ENCODE measurements around the gene CDH4. TPM values are rescaled to one million over a fixed set of nuclear protein-coding genes. Genes with fewer than 3 reads are reported as not detected.

The CDH4 gene
- total and polyA plus RNA-seq, 7 donors, result under 0.01 to 0.06 TPM; not detected in 5

DNA sequence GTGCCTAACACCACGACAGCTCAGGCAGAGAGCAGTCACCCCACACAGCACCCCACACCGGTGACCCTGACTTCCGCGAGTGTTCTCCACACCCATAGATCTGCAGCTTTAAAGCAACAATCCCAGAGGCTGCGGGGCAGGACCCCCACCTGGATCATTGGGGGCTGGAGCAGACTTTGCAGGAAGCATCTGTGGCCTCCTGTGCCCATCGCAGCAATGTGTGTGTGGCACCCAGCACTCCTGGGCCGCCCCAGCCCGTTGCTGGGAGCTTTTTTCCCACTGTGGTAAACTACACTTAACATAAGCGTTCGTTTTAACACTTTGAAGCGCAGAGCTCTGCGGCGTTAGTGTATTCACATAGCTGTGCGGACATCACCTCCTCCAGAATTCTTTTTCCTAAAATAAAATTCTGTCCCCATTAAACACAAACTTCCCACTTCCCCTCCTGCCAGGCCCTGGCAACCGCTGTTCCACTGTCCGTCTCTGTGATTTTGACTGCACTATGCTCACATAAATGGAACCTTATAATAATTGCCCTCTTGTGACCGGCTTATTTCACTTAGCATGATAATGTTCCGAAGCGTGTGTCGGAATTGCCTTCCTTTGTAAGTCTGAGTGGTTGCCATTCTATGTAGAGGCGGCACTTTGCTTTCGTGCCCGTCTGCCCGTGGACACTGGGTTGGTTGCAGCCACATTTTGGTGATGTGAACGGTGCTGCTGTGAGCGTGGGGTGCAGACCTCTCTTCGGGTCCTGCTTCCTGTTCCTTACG is 382.5 kb downstream of the CDH4 start:
- TF ChIP-seq, protein P1, sequence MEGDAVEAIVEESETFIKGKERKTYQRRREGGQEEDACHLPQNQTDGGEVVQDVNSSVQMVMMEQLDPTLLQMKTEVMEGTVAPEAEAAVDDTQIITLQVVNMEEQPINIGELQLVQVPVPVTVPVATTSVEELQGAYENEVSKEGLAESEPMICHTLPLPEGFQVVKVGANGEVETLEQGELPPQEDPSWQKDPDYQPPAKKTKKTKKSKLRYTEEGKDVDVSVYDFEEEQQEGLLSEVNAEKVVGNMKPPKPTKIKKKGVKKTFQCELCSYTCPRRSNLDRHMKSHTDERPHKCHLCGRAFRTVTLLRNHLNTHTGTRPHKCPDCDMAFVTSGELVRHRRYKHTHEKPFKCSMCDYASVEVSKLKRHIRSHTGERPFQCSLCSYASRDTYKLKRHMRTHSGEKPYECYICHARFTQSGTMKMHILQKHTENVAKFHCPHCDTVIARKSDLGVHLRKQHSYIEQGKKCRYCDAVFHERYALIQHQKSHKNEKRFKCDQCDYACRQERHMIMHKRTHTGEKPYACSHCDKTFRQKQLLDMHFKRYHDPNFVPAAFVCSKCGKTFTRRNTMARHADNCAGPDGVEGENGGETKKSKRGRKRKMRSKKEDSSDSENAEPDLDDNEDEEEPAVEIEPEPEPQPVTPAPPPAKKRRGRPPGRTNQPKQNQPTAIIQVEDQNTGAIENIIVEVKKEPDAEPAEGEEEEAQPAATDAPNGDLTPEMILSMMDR (IDR thresholded peaks at IDR 0.05), result no peak
- TF ChIP-seq POLR2AphosphoS5 (IDR thresholded peaks at IDR 0.05), result no peak
- no peak for TF ChIP-seq EP300 (IDR thresholded peaks at IDR 0.05)
- TF ChIP-seq POLR2A (IDR thresholded peaks at IDR 0.05), result no peak
- Histone ChIP-seq H3K27me3 (peaks cover 0 to 72% (median 4%) of the 10 kb centered on the region in 3 donors), H3K9me3 (no peaks in the 10 kb centered on the region), H3K4me1 (no peaks in the 10 kb centered on the region), H3K4me3 (no peak overlapping the region), H3K27ac (no peak overlapping the region), H3K36me3 (no peaks in the 10 kb centered on the region)
- intact Hi-C loops (cut with DNase I), result no loop called here
- no peak for DNase-seq
- 88 to 90% methylated on average over 28 of the region's 28 CpGs for WGBS, 2 donors

DNA sequence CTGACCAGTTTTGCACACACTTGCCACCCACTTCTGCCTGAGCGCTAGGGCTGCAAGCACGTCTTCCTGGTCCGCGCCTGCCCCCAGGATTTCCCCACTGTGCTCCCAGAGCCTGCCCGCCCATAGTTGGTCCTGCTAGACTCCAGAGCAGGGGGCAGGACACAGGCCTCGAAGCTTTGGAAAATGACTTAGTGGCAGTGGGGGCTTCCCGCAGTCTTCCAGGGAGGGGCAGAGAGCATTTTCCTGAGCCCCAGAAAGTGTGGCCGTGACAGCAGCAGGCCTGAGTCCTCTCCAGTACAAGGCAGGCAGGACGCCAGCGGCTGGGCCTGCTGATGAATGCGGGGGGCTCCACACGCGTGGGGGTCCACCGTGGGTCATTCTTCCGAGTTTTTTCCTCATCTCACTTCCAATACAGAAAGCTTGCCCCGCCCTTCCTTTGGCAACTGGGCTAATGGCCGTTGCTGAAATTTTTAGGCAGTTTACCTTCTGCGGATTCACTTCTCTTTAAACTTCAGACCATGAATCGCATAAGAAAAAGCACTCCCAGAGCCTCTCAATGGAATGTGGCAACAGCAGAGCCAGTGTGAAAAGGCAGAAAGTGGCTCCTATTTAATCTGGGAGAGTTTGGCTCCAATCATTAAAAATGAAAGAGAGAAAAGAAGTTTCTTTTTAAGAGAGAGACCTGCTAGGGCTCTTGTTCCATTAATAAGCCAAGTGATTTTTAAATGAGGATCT is 383.8 kb downstream of the CDH4 start:
- DNase-seq, result no peak
- Histone ChIP-seq H3K9me3 (no peaks in the 10 kb centered on the region), H3K27ac (no peak overlapping the region), H3K4me1 (no peaks in the 10 kb centered on the region), H3K27me3 (peaks cover 0 to 76% (median 4%) of the 10 kb centered on the region in 3 donors), H3K4me3 (no peak overlapping the region), H3K36me3 (no peaks in the 10 kb centered on the region)
- intact Hi-C loops (cut with DNase I), result no loop called here
- TF ChIP-seq POLR2AphosphoS5 (IDR thresholded peaks at IDR 0.05) (no peak), EP300 (IDR thresholded peaks at IDR 0.05) (no peak), POLR2A (IDR thresholded peaks at IDR 0.05) (no peak)
- TF ChIP-seq, protein P1 (IDR thresholded peaks at IDR 0.05), result no peak
- WGBS, 2 donors, result 78 to 81% methylated on average over 19 of the region's 19 CpGs

DNA sequence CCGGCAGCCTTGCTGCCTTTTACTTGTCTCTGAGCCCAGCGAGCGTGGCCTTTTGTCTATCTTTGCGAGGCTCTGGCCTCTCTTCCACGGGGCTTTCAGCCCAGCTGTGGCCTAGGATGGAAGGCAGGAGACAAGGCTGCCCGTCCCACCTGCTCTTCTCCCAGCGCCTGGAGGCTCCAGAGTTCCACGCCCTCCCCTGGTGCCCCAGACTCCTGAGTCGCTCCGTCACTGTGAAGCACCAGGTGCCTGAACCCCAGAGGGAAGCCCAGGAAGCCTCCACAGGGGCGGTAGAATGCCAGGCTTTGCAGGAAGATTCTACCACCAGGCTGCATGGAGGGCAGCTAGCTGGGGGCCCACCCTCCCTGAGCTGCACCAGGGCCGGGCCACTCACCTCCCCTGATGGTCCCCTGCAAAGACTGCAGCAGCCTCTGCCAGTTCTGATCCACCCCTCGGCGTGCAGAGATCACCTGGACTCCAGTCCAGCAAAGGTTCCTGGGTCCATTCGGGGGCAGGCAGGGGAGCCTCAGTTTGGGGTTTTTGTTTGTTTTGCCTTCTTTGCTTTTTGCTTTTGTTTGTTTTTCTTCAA is 384.6 kb downstream of the CDH4 start:
- Histone ChIP-seq H3K36me3 (no peaks in the 10 kb centered on the region), H3K4me3 (no peak overlapping the region), H3K27me3 (peaks cover 0 to 76% (median 4%) of the 10 kb centered on the region in 3 donors), H3K4me1 (no peaks in the 10 kb centered on the region), H3K27ac (no peak overlapping the region), H3K9me3 (no peaks in the 10 kb centered on the region)
- TF ChIP-seq EP300 (IDR thresholded peaks at IDR 0.05) (no peak), POLR2AphosphoS5 (IDR thresholded peaks at IDR 0.05) (no peak), POLR2A (IDR thresholded peaks at IDR 0.05) (no peak)
- TF ChIP-seq, protein P1 (IDR thresholded peaks at IDR 0.05), result no peak
- intact Hi-C loops (cut with DNase I), result no loop called here
- DNase-seq, result no peak
- 68 to 71% methylated on average over 15 of the region's 15 CpGs for WGBS, 2 donors

DNA sequence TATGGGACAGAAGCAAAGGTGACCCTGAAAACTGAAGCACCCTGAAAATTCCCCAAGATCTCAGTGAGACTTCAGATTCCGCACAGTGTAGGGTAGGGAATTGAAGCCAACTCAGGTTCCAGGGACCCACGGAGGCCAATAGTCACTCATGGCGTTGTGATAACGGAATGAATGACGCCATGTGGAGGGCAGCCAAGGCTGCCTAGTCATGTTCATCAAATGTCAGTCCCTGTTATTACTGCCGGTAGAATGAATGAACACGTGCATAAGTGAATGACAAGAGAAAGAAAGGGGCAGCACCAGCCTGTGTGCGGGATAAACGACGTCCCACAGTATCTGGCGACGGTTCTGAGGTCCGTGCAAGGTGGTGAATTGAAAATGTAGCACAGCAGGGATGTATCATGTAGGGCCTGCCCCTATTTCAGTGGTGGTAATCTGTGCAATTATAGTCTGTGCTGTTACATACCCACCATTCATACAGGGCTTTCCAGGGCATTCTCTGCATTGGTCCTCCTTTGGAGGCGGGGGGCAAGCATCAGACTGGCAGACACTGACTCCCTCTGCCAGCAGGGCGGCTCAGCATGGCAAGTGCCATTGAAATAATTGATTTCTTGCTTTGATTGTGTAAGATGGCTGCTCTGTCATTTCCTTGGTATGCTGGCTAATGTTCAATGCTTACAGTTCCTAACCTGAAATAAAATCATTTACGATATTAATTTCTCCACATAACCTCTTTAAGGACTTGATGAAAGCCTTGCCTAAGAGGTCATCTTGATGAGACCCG is 386.9 kb downstream of the CDH4 start:
- intact Hi-C loops (cut with DNase I), result no loop called here
- H3K27ac ChIP-seq, result no peak overlapping the region
- TF ChIP-seq, protein P1 (IDR thresholded peaks at IDR 0.05), result no peak
- TF ChIP-seq POLR2AphosphoS5 (IDR thresholded peaks at IDR 0.05) (no peak), EP300 (IDR thresholded peaks at IDR 0.05) (no peak), POLR2A (IDR thresholded peaks at IDR 0.05) (no peak)
- no peaks in the 10 kb centered on the region for H3K36me3 ChIP-seq
- no peak for DNase-seq
- no peaks in the 10 kb centered on the region for H3K4me1 ChIP-seq
- no peak overlapping the region for H3K4me3 ChIP-seq
- peaks cover 0 to 2% (median 0%) of the 10 kb centered on the region in 4 donors for H3K9me3 ChIP-seq
- peaks cover 0 to 67% (median 12%) of the 10 kb centered on the region in 3 donors for H3K27me3 ChIP-seq
- 87 to 89% methylated on average over 17 of the region's 17 CpGs for WGBS, 2 donors

Data from sigmoid colon (tissue), 7 donors.